ENCODE data around the gene VPS4B. TPM values are rescaled to one million over a fixed set of nuclear protein-coding genes. Genes with fewer than 3 reads are reported as not detected.

Gene VPS4B
- total RNA-seq, 1 donor from 2014 or later, result 28.2 TPM

DNA sequence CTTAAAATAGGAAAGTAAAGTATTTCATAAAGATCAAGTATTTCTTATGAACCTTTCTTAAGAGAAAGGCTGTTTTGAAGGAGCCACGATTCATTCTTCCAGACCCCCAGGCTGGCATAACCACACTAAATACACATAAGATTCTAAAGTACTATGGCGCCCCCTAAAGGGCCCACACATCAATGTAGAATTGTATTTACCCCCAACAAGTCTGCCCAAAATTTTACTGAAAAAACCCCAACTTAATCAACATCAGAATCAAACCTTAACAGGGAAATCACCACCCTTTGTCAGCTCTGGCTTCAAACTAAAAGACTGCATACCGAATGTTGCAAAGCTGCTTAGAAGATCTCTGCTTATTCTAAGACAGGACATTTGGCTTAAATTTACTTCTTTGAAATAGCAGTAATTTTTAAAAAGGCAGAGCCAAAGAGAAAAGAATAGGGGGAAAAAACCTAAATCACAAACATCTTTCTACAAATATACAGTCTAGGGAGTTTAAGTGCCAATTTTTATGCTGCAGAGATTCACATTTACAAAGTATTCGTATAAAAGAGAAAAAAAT, 82.3 kb downstream of the VPS4B start:
- no peaks in the 10 kb centered on the region for H3K9me3 ChIP-seq (ENCODE audit: control insufficient read depth in 3 of 3, low read length in 3 of 3)
- H3K36me3 ChIP-seq (ENCODE audit: control insufficient read depth in 3 of 3, insufficient read depth in 3 of 3, low read length in 3 of 3), result peaks cover 19 to 47% (median 47%) of the 10 kb centered on the region in 3 donors
- no peak overlapping the region for H3K4me3 ChIP-seq (ENCODE audit: low read length in 3 of 3)

More for the DNA sequence above, 82.3 kb downstream of the VPS4B start:
- no peak overlapping the region for H3K27ac ChIP-seq (ENCODE audit: low read depth, low read length)
- H3K9ac ChIP-seq (ENCODE audit: low read depth in 1 of 3, low read length in 3 of 3), result no peak overlapping the region
- H3K27me3 ChIP-seq (ENCODE audit: control insufficient read depth in 3 of 3, insufficient read depth in 3 of 3, low read length in 3 of 3), result no peaks in the 10 kb centered on the region
- H3K4me1 ChIP-seq (ENCODE audit: control insufficient read depth in 3 of 3, insufficient read depth in 3 of 3, low read length in 3 of 3), result peaks cover 0 to 8% (median 4%) of the 10 kb centered on the region in 3 donors

Other genes starting within 250 kb of the VPS4B start
- 39.1 TPM for gene BCL2, start 102.7 kb downstream of the VPS4B start, total RNA-seq
- 12.5 TPM for gene KDSR, start 55.3 kb downstream of the VPS4B start, total RNA-seq
- gene SERPINB5, start 54.5 kb upstream of the VPS4B start, total RNA-seq, result not detected
- gene SERPINB12, start 119.9 kb upstream of the VPS4B start, total RNA-seq, result not detected
- gene SERPINB13, start 164.9 kb upstream of the VPS4B start, total RNA-seq, result not detected
- gene SERPINB4, start 221.8 kb upstream of the VPS4B start, total RNA-seq, result not detected
- gene SERPINB3, start 239.4 kb upstream of the VPS4B start, total RNA-seq, result not detected